Mucosa of rectum (tissue), 2 donors: Measurements from ENCODE around the gene RRBP1.

Experiments used
- H3K27ac ChIP-seq, 2 donors: one replicate each; pipeline ENCODE4 v1.7.0; 2013; ENCODE audit warnings: inconsistent platforms in 2 of 2, low read depth in 2 of 2, low read length in 2 of 2
- H3K27me3 ChIP-seq, 2 donors: one replicate each; pipeline ENCODE4 v1.7.0; 2013; ENCODE audit warnings: low read length in 2 of 2; ENCODE audit not compliant: control insufficient read depth in 2 of 2, insufficient read depth in 2 of 2
- H3K36me3 ChIP-seq, 2 donors: one replicate each; pipeline ENCODE4 v1.7.0; 2013; ENCODE audit warnings: low read length in 2 of 2; ENCODE audit not compliant: control insufficient read depth in 2 of 2, insufficient read depth in 2 of 2
- H3K4me1 ChIP-seq, 2 donors: one replicate each; pipeline ENCODE4 v1.7.0; 2013; ENCODE audit warnings: low read length in 2 of 2, mild to moderate bottlenecking in 1 of 2; ENCODE audit not compliant: control insufficient read depth in 2 of 2, insufficient read depth in 2 of 2
- H3K4me3 ChIP-seq, 2 donors: one replicate each; pipeline ENCODE4 v1.7.0; 2013; ENCODE audit warnings: low read length in 2 of 2
- H3K9ac ChIP-seq, 2 donors: one replicate each; pipeline ENCODE4 v1.7.0; 2013; ENCODE audit warnings: low read length in 2 of 2, low read depth in 1 of 2, mild to moderate bottlenecking in 1 of 2
- H3K9me3 ChIP-seq, 2 donors: one replicate each; pipeline ENCODE4 v1.7.0; 2013; ENCODE audit warnings: low read length in 2 of 2; ENCODE audit not compliant: control insufficient read depth in 2 of 2
- donor health status: healthy.
- donor health status: Normal muscosa, but diverticular disease.

The RRBP1 gene

DNA sequence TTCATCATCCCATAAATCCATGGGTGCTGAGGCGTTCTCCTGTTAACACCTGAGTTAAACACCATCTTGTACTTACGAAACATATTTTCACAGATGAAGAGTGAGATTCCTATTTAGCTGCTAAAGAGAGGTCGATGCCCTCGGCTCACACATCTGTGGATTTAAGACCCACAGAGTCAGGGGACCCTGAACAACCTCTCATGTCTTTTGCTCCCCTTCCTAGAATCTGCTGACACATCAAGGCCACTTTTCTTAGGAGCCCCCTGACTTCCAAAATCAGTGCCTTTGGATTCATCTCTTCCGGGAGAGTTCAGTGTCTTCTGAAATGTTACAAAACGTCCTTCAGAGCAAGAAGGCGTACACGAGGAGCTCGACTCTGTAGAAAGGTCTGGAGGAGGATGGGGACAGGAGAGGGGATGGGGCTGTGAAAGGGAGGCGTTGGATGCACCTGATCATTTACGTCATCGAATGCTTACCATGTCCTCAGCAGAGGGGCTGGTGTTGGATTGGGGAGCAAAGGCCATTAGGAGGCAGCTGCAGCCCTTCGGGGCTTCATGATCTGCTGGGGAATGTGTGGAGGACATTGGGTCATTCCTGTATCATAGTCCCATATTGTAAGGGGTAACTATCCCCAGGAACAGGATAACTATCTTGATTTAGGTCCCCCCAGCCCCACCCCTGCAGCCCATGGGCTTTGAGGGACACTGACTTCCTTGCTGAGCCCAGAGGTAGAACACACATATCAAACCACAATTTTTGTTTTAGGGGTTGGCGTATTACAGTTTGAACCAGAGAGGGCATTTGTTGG lies 40.7 kb upstream of the RRBP1 start:
- H3K27ac ChIP-seq, result peak overlapping the region in 1 of 2 donors; percentile 30
- H3K9ac ChIP-seq, result no peak overlapping the region
- H3K4me1 ChIP-seq, result no peaks in the 10 kb centered on the region
- no peaks in the 10 kb centered on the region for H3K27me3 ChIP-seq
- no peaks in the 10 kb centered on the region for H3K9me3 ChIP-seq
- H3K4me3 ChIP-seq, result no peak overlapping the region
- H3K36me3 ChIP-seq, result no peaks in the 10 kb centered on the region

DNA sequence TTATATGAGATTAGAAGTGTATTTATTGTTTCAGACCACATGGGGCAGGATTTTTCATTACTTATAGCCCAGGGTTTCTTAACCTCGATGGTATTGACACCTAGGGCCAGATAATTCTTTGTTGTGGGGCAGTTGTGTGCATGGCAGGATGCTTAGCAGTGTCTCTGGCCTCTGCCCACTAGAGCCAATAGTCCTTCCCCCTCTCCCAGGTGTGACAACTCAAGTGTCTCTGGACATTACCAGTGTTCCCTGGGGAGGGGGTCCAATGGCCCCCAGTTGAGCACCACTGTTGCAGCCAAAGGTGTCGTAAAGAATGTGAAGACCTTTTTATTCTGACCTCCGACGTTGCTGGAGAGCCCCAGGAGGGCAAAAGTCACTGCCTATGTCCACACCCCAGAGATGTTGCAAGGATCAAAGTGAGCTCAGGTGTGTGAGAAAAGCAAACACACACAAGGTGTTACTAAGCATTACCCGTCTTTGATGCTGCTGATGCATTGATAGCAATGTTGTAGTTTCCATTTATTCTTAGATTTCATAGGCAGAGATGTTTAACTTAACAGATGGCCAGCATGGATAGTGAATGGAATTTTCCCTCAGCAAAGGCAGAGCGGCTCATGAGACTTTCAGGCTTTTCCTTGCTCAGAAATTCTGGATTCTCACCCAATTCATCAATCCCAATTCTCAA lies 39.9 kb upstream of the RRBP1 start:
- H3K27ac ChIP-seq, result peak overlapping the region in 1 of 2 donors; percentile 36
- H3K4me3 ChIP-seq, result peak overlapping the region in 1 of 2 donors; percentile 6
- no peaks in the 10 kb centered on the region for H3K36me3 ChIP-seq
- H3K9ac ChIP-seq, result no peak overlapping the region
- H3K9me3 ChIP-seq, result no peaks in the 10 kb centered on the region
- no peaks in the 10 kb centered on the region for H3K4me1 ChIP-seq
- H3K27me3 ChIP-seq, result no peaks in the 10 kb centered on the region

- Histone ChIP-seq H3K9ac (no peak overlapping the region), H3K4me3 (no peak overlapping the region), H3K36me3 (no peaks in the 10 kb centered on the region), H3K27ac (no peak overlapping the region), H3K9me3 (no peaks in the 10 kb centered on the region), H3K27me3 (no peaks in the 10 kb centered on the region), H3K4me1 (no peaks in the 10 kb centered on the region)
Observed at GRCh38 chr20:17720755-17721154, 38.7 kb upstream of the RRBP1 start.

DNA sequence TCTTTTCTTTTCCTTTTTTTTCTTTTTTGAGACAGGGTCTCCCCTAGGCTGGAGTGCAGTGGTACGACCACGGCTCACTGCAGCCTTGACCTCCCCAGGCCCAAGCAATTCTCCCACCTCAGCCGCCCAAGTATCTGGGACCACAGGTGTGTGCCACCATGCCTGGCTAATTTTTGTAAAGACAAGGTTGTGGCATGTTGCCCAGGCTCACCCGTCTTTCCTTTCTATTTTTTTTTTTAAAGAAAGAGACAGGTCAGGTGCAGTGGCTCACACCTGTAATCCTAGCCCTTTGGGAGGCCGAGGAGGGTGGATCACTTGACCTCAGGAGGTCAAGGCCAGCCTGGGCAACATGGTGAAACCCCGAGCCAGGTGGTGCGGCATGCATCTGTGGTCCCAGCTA lies 34.3 kb upstream of the RRBP1 start:
- no peaks in the 10 kb centered on the region for H3K9me3 ChIP-seq
- H3K36me3 ChIP-seq, result no peaks in the 10 kb centered on the region
- no peak overlapping the region for H3K9ac ChIP-seq
- peaks cover 0 to 2% of the 10 kb centered on the region in 2 donors for H3K4me1 ChIP-seq
- H3K27me3 ChIP-seq, result no peaks in the 10 kb centered on the region
- no peak overlapping the region for H3K4me3 ChIP-seq
- no peak overlapping the region for H3K27ac ChIP-seq

- Histone ChIP-seq H3K4me1 (peaks cover 6 to 8% of the 10 kb centered on the region in 2 donors), H3K27ac (no peak overlapping the region), H3K9ac (no peak overlapping the region), H3K4me3 (no peak overlapping the region), H3K27me3 (no peaks in the 10 kb centered on the region), H3K9me3 (no peaks in the 10 kb centered on the region), H3K36me3 (no peaks in the 10 kb centered on the region)
Observed at GRCh38 chr20:17715075-17715474, 33.0 kb upstream of the RRBP1 start.

DNA sequence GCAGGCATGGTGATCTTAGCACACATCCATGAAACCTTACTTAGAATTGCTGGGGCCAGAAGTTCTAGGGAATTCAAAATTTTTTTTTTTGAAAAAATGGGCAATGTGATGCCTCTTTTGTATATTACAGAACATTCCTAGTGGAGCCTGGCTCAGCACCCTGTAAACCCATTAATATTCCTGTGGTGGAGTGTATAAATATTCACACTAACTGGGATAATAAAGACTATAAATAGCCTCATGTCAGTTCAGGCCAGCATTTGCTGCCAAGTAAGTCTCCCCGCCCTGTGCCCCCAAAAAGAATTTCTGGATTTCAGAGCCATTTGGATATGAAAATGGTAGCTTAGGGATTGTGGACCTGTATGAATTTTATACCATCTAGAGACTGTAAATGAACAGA lies 32.6 kb upstream of the RRBP1 start:
- H3K27ac ChIP-seq, result no peak overlapping the region
- no peak overlapping the region for H3K9ac ChIP-seq
- peaks cover 6 to 9% of the 10 kb centered on the region in 2 donors for H3K4me1 ChIP-seq
- H3K27me3 ChIP-seq, result no peaks in the 10 kb centered on the region
- no peak overlapping the region for H3K4me3 ChIP-seq
- H3K36me3 ChIP-seq, result no peaks in the 10 kb centered on the region
- H3K9me3 ChIP-seq, result no peaks in the 10 kb centered on the region

DNA sequence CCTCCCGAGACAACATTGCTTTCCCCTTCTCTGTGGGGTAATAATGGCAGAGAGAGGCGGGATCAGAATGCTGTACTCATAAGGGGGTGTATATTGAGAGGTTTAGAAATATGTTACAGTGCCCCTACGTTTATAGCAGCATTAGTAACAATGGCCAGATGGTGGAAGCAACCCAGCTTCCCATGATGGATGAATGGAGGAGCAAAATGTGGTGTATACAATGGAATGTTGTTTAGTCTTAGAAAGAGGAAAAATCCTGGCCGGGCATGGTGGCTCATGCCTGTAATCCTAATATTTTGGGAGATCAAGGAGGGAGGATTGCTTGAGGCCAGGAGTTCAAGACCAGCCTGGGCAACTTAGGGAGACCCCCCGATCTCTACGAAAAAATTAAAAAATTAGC lies 30.7 kb upstream of the RRBP1 start:
- peaks cover 6 to 9% of the 10 kb centered on the region in 2 donors for H3K4me1 ChIP-seq

DNA sequence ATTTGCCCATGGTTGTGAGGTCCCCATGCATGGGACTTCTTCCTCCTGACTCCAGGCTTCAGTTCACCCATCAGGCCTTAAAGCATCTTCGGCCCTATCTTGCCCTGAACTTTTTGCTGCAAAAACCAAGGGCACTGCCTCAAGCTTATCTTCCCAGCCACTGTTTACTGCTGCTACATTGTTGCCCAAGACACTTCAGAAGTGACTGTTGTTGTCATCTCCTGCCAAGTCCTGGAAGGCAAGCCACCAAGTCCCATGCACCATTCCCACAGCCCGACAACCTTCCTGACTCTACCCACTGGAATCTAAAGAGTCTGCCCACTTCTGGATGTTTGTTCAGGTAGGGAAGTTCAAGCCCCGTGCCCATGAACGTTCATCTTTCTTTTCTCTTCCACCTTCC lies 30.2 kb upstream of the RRBP1 start:
- Histone ChIP-seq H3K36me3 (no peaks in the 10 kb centered on the region), H3K4me3 (no peak overlapping the region), H3K4me1 (peaks cover 6 to 9% of the 10 kb centered on the region in 2 donors), H3K27ac (no peak overlapping the region), H3K9me3 (no peaks in the 10 kb centered on the region), H3K27me3 (no peaks in the 10 kb centered on the region), H3K9ac (no peak overlapping the region)

More for the DNA sequence above, 30.7 kb upstream of the RRBP1 start:
- no peaks in the 10 kb centered on the region for H3K27me3 ChIP-seq
- no peaks in the 10 kb centered on the region for H3K9me3 ChIP-seq
- no peak overlapping the region for H3K9ac ChIP-seq
- no peak overlapping the region for H3K4me3 ChIP-seq
- no peak overlapping the region for H3K27ac ChIP-seq
- H3K36me3 ChIP-seq, result no peaks in the 10 kb centered on the region

DNA sequence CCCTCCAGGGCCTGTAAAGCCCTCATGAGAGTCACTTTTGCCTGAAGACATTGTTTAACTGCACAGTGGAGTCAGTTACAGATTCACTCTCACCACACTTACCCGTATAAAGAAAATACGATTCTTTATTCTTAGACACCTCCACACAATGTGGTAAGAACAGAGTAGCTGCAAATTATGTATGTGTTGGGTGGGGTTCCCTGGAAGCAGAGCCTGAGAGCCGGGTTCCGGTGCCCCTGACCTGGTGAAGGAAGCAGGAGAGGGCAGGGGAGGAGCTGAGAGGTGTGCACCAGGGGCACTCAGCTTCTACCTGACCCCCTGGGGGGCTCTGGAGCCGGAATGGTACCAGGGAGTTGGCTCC lies 29.2 kb upstream of the RRBP1 start:
- H3K36me3 ChIP-seq, result no peaks in the 10 kb centered on the region
- no peaks in the 10 kb centered on the region for H3K27me3 ChIP-seq
- H3K4me3 ChIP-seq, result no peak overlapping the region
- no peak overlapping the region for H3K27ac ChIP-seq
- no peak overlapping the region for H3K9ac ChIP-seq
- H3K4me1 ChIP-seq, result peaks cover 6 to 9% of the 10 kb centered on the region in 2 donors
- H3K9me3 ChIP-seq, result no peaks in the 10 kb centered on the region

DNA sequence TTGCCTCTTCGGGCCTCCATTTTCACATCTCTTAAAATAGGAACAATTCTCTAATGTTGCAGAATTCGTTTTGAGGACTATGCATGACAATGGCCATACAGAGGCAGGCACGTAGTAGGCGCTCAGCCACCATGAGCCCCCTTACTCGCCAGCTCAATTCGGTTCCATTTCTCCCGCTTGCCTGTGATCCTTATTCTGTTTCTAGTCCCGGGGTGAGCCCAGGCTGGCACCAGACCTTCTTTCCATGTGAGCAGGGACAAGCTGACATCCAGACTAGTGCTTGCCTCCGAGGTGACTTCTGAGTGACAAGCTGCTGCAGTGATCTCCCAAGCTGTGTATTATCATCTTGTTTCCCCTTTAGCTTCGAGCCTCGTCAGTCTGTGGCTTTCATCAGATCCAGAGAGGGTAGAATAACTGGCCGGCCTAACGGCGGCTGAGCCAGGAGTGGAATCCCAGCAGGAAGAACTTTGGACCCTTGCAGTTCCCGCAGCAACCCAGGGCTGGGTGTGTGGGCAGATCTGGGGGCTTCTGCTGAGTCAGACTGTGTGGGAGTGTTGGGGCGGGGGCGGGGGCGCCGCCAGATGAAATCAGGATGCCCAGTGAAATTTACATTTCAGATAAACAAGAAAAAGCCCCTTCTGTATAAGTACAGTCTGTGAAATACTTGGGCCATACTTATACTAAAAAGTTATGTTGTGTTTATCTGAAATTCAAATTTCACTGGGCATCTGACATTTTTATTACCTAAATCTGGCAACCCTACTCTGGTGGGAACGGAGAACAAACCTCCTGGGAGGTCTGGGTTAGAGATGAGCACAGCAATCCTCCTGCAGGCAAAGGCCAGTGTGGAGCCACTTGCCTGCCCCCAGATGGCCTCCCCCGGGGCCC lies 28.6 kb upstream of the RRBP1 start:
- Histone ChIP-seq H3K9ac (no peak overlapping the region), H3K9me3 (no peaks in the 10 kb centered on the region), H3K4me1 (peaks cover 6 to 9% of the 10 kb centered on the region in 2 donors), H3K36me3 (no peaks in the 10 kb centered on the region), H3K4me3 (no peak overlapping the region), H3K27me3 (no peaks in the 10 kb centered on the region), H3K27ac (peak overlapping the region; percentile 5 to 48)
